Measurements from ENCODE around the gene IL17F. TPM values are rescaled to one million over a fixed set of nuclear protein-coding genes. Genes with fewer than 3 reads are reported as not detected.

IL17F gene
- total RNA-seq, 4 donors from 2014 or later, result not detected

- TF ChIP-seq CTCF (IDR thresholded peaks at IDR 0.05; ENCODE audit: low read depth), result no peak
Measured at GRCh38 chr6:52284131-52284459, 39.8 kb upstream of the IL17F start.

DNA sequence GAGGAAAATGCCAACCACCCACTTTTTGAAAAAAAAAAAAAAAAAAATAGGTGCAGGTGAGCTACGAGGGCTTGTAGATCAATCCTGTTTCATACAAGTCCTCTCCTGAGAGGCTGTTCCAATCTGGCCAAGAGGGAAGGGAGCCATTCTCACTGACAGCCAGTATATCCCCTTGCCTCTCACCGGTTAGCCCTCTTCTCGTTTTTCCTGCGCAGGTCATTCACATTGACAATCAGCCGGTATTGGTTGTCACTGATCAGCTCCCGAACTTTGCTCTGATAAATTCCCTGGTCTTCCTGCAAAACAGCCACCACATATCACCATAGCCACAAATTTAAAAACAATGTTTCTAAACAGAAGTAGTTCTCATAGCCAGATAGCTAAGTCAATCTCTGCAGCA, 38.8 kb upstream of the IL17F start:
- no peak for TF ChIP-seq CTCF (IDR thresholded peaks at IDR 0.05; ENCODE audit: low read depth)

GRCh38 chr6:52276130-52276529, 31.8 kb upstream of the IL17F start:
- TF ChIP-seq CTCF (IDR thresholded peaks at IDR 0.05; ENCODE audit: low read depth), result no peak

GRCh38 chr6:52271852-52272460, 27.7 kb upstream of the IL17F start:
- no peak for TF ChIP-seq CTCF (IDR thresholded peaks at IDR 0.05; ENCODE audit: low read depth)

DNA sequence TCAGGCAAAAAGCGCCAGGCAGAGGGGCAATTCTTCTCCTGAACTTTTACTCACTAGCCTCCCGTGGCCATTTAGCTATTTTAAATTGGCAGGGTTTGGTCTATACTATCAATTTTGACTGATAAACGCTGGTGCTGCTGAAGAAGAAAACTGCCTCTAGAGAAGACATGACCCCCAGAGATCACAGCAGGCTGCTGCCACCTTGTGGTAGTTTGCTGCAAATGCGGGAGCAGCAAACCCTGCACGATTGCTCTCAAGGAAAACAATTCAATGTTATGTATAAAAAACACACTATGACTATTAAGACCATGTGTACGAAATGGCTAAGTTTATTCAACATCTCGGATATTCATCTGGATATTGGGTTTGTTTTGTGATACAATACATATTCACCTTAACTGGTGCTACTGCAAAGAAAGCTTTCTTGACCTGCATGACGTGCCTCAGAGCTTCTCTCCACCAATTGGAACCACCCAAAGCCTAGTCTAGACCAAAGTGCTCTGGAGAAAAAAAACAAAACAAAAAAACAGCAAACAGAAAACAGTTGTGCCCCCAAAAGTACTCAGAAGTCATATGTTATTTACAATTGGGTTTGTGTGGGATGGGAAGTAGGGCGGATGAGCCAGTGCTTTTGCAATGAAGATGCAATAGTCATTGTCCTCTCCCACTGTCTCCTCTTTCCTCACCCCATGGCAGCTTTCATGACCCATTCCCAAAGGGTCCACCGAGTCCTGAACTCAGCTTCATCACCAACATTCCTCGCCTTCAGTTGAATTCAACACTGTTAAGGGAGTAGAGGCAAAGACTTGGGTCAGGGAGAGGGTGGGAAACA, 19.6 kb upstream of the IL17F start:
- no peak for TF ChIP-seq CTCF (IDR thresholded peaks at IDR 0.05; ENCODE audit: low read depth)

DNA sequence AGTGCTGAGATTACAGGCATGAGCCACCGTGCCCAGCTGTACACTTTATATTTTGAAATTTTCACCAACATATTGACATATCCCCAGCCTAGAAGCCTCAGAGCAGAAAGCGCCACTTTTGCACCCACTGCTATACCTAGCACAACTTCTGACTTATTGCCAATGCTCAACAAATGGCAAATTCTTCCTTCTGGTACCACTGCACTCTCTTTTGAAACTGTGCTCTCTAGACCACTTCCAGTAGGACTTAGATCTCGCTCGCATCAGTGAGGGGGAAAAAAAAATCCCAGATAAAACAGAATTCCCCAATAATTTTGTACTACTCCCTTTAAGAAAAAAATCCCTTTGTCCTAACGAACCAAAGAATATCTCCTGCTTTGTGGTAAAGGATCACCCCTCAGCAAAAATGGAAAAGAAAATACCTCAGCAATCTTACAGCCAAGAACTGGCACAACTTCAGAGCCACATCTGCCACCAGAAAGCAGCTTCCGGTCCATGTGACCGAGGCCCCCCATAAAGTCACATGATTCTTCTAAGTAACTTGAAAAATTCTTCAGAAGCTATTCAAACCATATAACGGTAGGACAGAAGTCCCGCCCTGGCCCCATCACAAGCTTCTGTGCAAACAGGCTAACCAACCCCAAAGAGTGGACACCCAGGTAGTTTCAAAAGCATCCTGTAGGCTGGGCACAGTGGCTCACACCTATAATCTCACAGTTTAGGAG, 18.5 kb upstream of the IL17F start:
- no peak for TF ChIP-seq CTCF (IDR thresholded peaks at IDR 0.05; ENCODE audit: low read depth)

DNA sequence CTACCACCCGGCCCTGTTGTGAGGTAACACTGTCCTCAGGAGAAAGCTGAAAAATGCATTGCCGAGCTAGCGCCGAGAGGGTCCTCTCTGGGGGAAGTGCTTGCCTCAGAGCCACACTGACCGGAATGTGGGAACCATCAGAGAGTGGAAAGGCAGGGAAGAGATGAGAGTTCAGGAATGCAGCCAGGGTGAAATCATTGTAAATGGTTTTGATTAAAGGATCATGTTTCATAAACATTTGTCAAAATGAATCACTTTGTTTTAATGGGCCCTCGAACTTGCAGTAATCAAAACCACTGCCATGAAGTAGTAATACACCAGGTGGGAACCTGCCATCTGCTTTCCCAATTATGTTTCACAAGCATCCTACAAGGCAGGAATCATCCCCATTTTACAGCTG, 16.9 kb upstream of the IL17F start:
- TF ChIP-seq CTCF (IDR thresholded peaks at IDR 0.05; ENCODE audit: low read depth), result no peak

Data from subcutaneous adipose tissue (tissue), 4 donors.